NT2/D1 (cell line): Measurements from ENCODE around the gene DLG2.

Experiments used
- SUZ12 ChIP-seq: IDR thresholded peaks from 2 replicates; pipeline ENCODE4 v1.6.1; 2011; ENCODE audit not compliant: insufficient read length, insufficient read depth; ENCODE audit errors: extremely low read depth
- YY1 ChIP-seq: IDR thresholded peaks from 2 replicates; pipeline ENCODE4 v1.6.1; 2011; ENCODE audit not compliant: insufficient read length, insufficient read depth
- ZNF274 ChIP-seq: IDR thresholded peaks from 2 replicates; pipeline ENCODE4 v1.6.1; 2011; ENCODE audit warnings: mild to moderate bottlenecking, low read depth, low read length

DNA sequence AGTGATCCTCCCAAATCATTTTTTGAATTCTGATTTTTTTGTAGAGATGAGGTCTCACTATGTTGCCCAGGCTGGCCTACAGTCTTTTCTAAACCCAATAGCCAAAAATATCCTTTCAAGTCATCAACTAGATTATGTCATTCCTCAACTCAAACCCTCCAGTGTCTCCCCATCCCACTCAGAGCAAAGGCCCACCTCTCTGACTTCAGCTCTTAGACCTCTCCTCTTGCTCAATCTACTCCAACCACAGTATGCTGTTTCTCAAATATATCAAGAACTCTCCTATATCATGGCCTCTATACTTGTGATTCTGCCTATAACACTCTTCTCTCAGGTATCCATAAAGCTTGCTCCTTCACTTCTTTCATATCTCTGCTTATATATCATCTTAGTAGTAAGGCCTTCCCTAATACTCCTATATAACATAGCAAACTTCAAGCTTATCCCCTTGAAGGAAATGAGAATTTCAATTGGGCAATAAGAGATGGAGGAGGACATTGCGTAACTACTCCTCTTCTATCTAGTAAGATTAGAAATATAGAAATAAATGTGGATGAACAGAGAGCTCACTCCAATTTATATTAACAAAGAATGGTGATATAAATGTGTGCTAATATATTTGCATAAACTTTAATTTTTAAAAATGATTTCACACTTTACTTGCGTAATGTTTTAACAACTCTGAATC, 24.5 kb downstream of the DLG2 start:
- TF ChIP-seq ZNF274 (no peak), YY1 (no peak), SUZ12 (no peak)
